K562 (cell line): Measurements from ENCODE around the gene SLC35E1. TPM values are rescaled to one million over a fixed set of nuclear protein-coding genes. Genes with fewer than 3 reads are reported as not detected.
"Not testable (repeated sequence)": the region's sequence is repeated elsewhere in the genome, so short reads cannot be mapped to it uniquely, and the experiment has no call there.

Source experiments
- ATAC-seq: fragments of 200-7000 bp; cut with Tn5 transposase; 3 replicates; pipeline ENCODE4 v1.9.1; 2020; ENCODE audit warnings: moderate library complexity
- BruUV-seq: library from RNA; stranded (reverse); fragments of 400-500 nt; replicated peaks from 2 replicates; lab custom pipeline; 2021; lab: Mats Ljungman, UMichigan
- CTCF ChIA-PET: fragments of 300-600 bp; formaldehyde crosslinking; extraction: SDS; loops from one replicate; lab custom pipeline; 2021; ENCODE audit warnings: low intra/inter-chr PET ratio; lab: Yijun Ruan, JAX
- POLR2A ChIA-PET: fragments of 300-600, 350-650 bp; sonication (Branson Sonifier 250); formaldehyde crosslinking; extraction: SDS; loops from one replicate; lab custom pipeline; 2021; ENCODE audit warnings: antibody characterized with exemption, inconsistent platforms; lab: Yijun Ruan, JAX
- DNase-seq, 4 experiments: peaks; one replicate each; pipeline versions ENCODE4 v3.0.0 to v3.0.0-alpha.2; 2011 to 2018; ENCODE audit warnings: low spot score in 3 of 4, mixed read lengths in 3 of 4; ENCODE audit errors: extremely low read depth in 1 of 4
- FAIRE-seq: peaks from 2 replicates; lab custom pipeline; 2011; peaks lifted over from hg19 to GRCh38; lab: Jason Lieb, UNC
- H2AFZ ChIP-seq: 2 replicates; pipeline ENCODE4 v1.6.0; 2011; ENCODE audit warnings: low read depth, low read length, control low read depth, inconsistent platforms
- H3K27ac ChIP-seq: fragments of 200-600 bp; 3 replicates; pipeline ENCODE4 v1.8.0; 2011; ENCODE audit warnings: low read depth, mild to moderate bottlenecking, control low read depth, inconsistent platforms, low read length, moderate library complexity, mixed read lengths; ENCODE audit errors: extremely low read depth
- H3K27me3 ChIP-seq, 2 experiments: fragments of 300-600 bp in 1 of 2; 2 replicates in 1 of 2; 3 replicates in 1 of 2; pipeline versions ENCODE4 v1.6.0 to v1.8.0; 2011; ENCODE audit warnings: inconsistent platforms in 2 of 2, low read length in 2 of 2, mild to moderate bottlenecking in 1 of 2, mixed read lengths in 1 of 2, moderate library complexity in 1 of 2; ENCODE audit not compliant: control insufficient read depth in 2 of 2, insufficient read depth in 2 of 2
- H3K36me3 ChIP-seq: fragments of 300-600 bp; 3 replicates; pipeline ENCODE4 v1.8.0; 2011; ENCODE audit warnings: mild to moderate bottlenecking, low read length, inconsistent platforms; ENCODE audit not compliant: control insufficient read depth, insufficient read depth
- H3K4me1 ChIP-seq, 2 experiments: fragments of 200-600 bp in 1 of 2; replicated peaks in 1 of 2; 2 replicates in 1 of 2; 3 replicates in 1 of 2; pipeline versions ENCODE4 v1.5.1 to v1.8.0; 2011; ENCODE audit warnings: inconsistent platforms in 2 of 2, low read length in 2 of 2, mild to moderate bottlenecking in 1 of 2, mixed read lengths in 1 of 2, moderate library complexity in 1 of 2; ENCODE audit not compliant: control insufficient read depth in 2 of 2, insufficient read depth in 2 of 2
- H3K4me2 ChIP-seq: 2 replicates; pipeline ENCODE4 v1.6.1; 2011; ENCODE audit warnings: low read length, control low read depth, inconsistent platforms, mixed read lengths; ENCODE audit not compliant: insufficient read depth
- H3K4me3 ChIP-seq: fragments of 200-600 bp; sonication (generic), shearing (Covaris generic); 2 replicates; pipeline ENCODE4 v1.5.1; 2016; ENCODE audit warnings: control low read depth, inconsistent platforms
- H3K79me2 ChIP-seq: fragments of 200-600 bp; 3 replicates; pipeline ENCODE4 v1.8.0; 2011; ENCODE audit warnings: low read length, inconsistent platforms; ENCODE audit not compliant: control insufficient read depth, insufficient read depth
- H3K9ac ChIP-seq, 2 experiments: 2 replicates each; pipeline versions ENCODE4 v1.6.0 to v1.6.1; 2011; ENCODE audit warnings: low read depth in 2 of 2, low read length in 2 of 2, control low read depth in 1 of 2, inconsistent platforms in 1 of 2, mild to moderate bottlenecking in 1 of 2, mixed read lengths in 1 of 2; ENCODE audit not compliant: insufficient read depth in 1 of 2
- H3K9me1 ChIP-seq: one replicate; pipeline ENCODE4 v1.6.0; 2011; ENCODE audit warnings: inconsistent platforms, mild to moderate bottlenecking, low read length, moderate library complexity; ENCODE audit not compliant: control insufficient read depth, insufficient read depth
- H3K9me3 ChIP-seq: replicated peaks from 2 replicates; pipeline ENCODE4 v1.5.1; 2011; ENCODE audit warnings: low read depth, low read length, inconsistent platforms; ENCODE audit not compliant: control insufficient read depth, insufficient read depth
- H4K20me1 ChIP-seq: replicated peaks from 2 replicates; pipeline ENCODE4 v1.6.1; 2011; ENCODE audit warnings: low read length, inconsistent platforms, mixed read lengths; ENCODE audit not compliant: control insufficient read depth, insufficient read depth
- FIP1L1 ChIP-seq: fragments of 200-400 bp; formaldehyde crosslinking; IDR thresholded peaks from 2 replicates; pipeline ENCODE4 v1.6.1; 2018; ENCODE audit warnings: mild to moderate bottlenecking, low read depth, low read length; ENCODE audit not compliant: poor library complexity, severe bottlenecking
- KDM2B ChIP-seq: fragments of 250-450 bp; sonication (Bioruptor Pico); IDR thresholded peaks from 2 replicates; pipeline ENCODE4 v1.8.0; 2021; ENCODE audit warnings: mild to moderate bottlenecking, moderate library complexity
- MAZ ChIP-seq, 2 experiments: fragments of 450-650 bp in 1 of 2; sonication (generic) in 1 of 2; formaldehyde crosslinking; IDR thresholded peaks in 1 of 2; conservative IDR thresholded peaks in 1 of 2; 2 replicates each; pipeline versions ENCODE4 v1.4.0 to v1.5.0; 2020; ENCODE audit warnings: mild to moderate bottlenecking in 1 of 2, missing genetic modification reagents in 1 of 2
- NFE2L1 ChIP-seq: fragments of 450-650 bp; IDR thresholded peaks from 2 replicates; pipeline ENCODE4 v1.6.1; 2016; ENCODE audit warnings: missing genetic modification characterization, low read depth, mild to moderate bottlenecking, missing compliant biosample characterization, moderate library complexity, borderline replicate concordance
- POLR2AphosphoS2 ChIP-seq: IDR thresholded peaks from 2 replicates; pipeline ENCODE4 v1.6.1; 2012; ENCODE audit warnings: low read length, improper control_type of control experiment
- RBM17 ChIP-seq: fragments of 200-400 bp; formaldehyde crosslinking; IDR thresholded peaks from 2 replicates; pipeline ENCODE4 v1.6.1; 2017; ENCODE audit warnings: low read depth, mild to moderate bottlenecking, low read length, borderline replicate concordance
- SMARCB1 ChIP-seq: IDR thresholded peaks from 2 replicates; pipeline ENCODE4 v1.6.1; 2011; ENCODE audit warnings: improper control_type of control experiment, low read depth; ENCODE audit not compliant: insufficient read length
- ZFP30 ChIP-seq: fragments of 250-450 bp; sonication (Bioruptor Pico); IDR thresholded peaks from 2 replicates; pipeline ENCODE4 v1.8.0; 2022; ENCODE audit warnings: moderate library complexity, mild to moderate bottlenecking, inconsistent platforms, borderline replicate concordance
- ZNF121 ChIP-seq: sonication (generic); formaldehyde crosslinking; conservative IDR thresholded peaks from 2 replicates; pipeline ENCODE4 v1.8.0; 2022; ENCODE audit warnings: missing genetic modification reagents
- WGBS: fragments of 100-300 bp; shearing (Covaris generic); methylation state at CpG from one replicate; pipeline ENCODE4 v1.1.6; 2016; ENCODE audit warnings: low coverage, mixed read lengths; ENCODE audit not compliant: insufficient coverage; ENCODE audit errors: missing lambda C conversion rate; 5-methylcytosine and 5-hydroxymethylcytosine counted together
- in situ Hi-C: fragments of 300-500 bp; cut with MboI; formaldehyde crosslinking; loops from 4 replicates; pipeline ENCODE4 v1.15.0; 2018; ENCODE audit warnings: inconsistent platforms, mixed read lengths
- intact Hi-C: fragments of 100-400 bp; cut with micrococcal nuclease; formaldehyde crosslinking; loops from 2 replicates; pipeline ENCODE4 v1.14.2; 2022
- polyA plus RNA-seq, 8 experiments: library from polyadenylated mRNA; depleted of rRNA in 4 of 8; stranded (reverse) in 5 of 8; unstranded in 3 of 8; fragments of >200 nt; fragmentation: Nextera tagmentation in 2 of 8; fragmentation: Illumina TruSeq in 1 of 8; extraction: Ambion mirVana in 2 of 8; extraction: Trizol in 1 of 8; gene quantifications; 2 replicates each; pipeline versions ENCODE4 v1.2.1 to v1.2.3, GENCODE V29; 2011 to 2014; ENCODE audit warnings: inconsistent platforms in 1 of 8, missing spikeins in 1 of 8
- total RNA-seq, 7 experiments: library from RNA; depleted of rRNA in 6 of 7; stranded (reverse); fragments of >200 nt in 6 of 7; fragmentation: Illumina TruSeq in 2 of 7; extraction: Trizol in 2 of 7; gene quantifications; 2 replicates each; pipeline versions ENCODE4 v1.2.1 to v1.2.3, GENCODE V29; 2011 to 2021; ENCODE audit warnings: low replicate concordance in 1 of 7
- TF ChIP-seq, protein P1 (sequence below): sonication (generic); formaldehyde crosslinking; IDR thresholded peaks from 2 replicates; pipeline ENCODE4 v1.8.0; 2022; ENCODE audit warnings: missing genetic modification reagents, mild to moderate bottlenecking, borderline replicate concordance
- TF ChIP-seq, protein P2 (sequence below): IDR thresholded peaks from 2 replicates; pipeline ENCODE4 v1.6.1; 2016; ENCODE audit warnings: missing genetic modification characterization, missing compliant biosample characterization

Gene SLC35E1
- total and polyA plus RNA-seq, 9 of the 15 experiments (the other 6 are each of a cell fraction or from before 2014, with no cell fraction given), result 15.0 to 40.1 (median 25.7) TPM

DNA sequence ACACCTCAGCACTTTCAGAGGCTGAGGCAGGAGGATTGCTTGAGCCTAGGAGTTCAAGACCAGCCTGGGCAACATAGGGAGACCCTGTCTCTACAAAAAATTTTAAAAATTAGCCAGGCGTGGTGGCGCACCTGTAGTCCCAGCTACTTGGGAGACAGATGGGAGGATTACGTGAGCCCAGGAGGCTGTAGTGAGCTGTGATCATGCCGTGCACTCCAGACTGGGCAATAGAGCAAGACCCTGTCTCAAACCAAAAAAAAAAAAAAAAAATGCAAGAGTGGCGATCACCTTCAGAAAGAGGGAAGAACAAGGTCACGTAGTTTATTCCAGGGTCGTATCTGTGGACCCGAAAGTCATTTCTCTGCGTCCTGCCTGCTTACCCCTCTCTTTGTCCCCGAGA is 59.6 kb downstream of the SLC35E1 start:
- FAIRE-seq, ATAC-seq, H3K27me3 ChIP-seq, intact Hi-C loops, CTCF ChIA-PET, POLR2A ChIA-PET, H3K79me2 ChIP-seq, BruUV-seq, H2AFZ ChIP-seq, DNase-seq, H3K4me2 ChIP-seq, H3K27ac ChIP-seq, H3K9me3 ChIP-seq, H3K4me3 ChIP-seq, H3K9me1 ChIP-seq, H3K4me1 ChIP-seq, in situ Hi-C loops, H4K20me1 ChIP-seq, H3K9ac ChIP-seq: not testable (repeated sequence)
- H3K36me3 ChIP-seq, result peaks cover 48% of the 10 kb centered on the region; the same call in 2 of the 3 replicates
- 81% methylated on average over 9 of the region's 10 CpGs for WGBS
- TF ChIP-seq ZNF121, result peak; percentile 63; the same call in 1 of the 2 replicates

DNA sequence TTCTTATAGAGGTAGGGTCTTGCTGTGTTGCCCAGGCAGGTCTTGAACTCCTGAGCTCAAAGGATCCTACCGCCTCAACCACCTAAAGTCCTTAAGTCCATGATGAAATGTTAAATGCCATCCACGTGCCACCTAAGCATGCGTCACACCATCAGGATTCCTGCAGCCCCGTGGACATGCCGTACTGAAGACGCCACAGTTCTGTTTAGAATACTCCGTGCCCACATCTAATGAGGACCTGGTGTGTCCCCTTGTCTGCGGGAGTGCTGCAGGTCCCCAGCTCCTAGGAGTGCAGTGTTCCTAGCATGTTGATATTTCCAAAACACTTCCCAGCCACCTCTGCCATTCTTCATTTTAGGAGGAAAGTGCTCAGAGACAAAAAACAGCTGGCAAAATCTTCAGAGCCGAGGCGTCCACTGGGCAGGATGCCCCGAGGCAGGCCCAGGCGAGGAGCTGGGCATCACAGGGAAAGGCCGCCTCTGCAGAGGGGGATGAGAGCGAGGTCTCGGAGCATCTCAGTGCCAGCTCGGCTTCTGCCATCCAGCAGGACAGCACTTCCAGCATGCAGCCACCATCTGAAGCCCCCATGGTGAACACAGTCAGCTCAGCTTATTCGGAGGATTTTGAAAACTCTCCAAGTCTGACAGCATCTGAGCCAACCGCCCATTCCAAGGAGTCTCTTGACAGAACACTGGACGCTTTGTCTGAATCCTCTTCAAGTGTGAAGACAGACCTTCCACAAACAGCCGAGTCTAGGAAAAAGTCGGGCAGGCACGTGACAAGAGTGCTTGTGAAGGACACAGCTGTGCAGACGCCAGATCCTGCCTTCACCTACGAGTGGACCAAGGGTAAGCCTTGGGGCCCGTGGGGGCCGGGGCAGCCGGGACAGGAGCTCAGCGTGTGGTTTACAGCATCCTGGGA is 62.8 kb downstream of the SLC35E1 start:
- 86% methylated on average over 28 of the region's 28 CpGs for WGBS
- H3K4me2 ChIP-seq, result no peak overlapping the region
- H3K36me3 ChIP-seq, result peaks cover 35% of the 10 kb centered on the region; the same call in 2 of the 3 replicates
- no peak overlapping the region; a peak in 1 of 4 replicates for H3K9ac ChIP-seq
- no peak overlapping the region for H3K27ac ChIP-seq
- ChIA-PET CTCF (no interaction called here), POLR2A (interaction anchor here (0.6 to 1.0 kb wide), 5 partner anchors 13 to 293 kb away, joined by 3 to 4 read pairs (median 3); partner anchors contain the start of genes C19orf44 and CALR3)
- H3K9me1 ChIP-seq, result no peaks in the 10 kb centered on the region
- H4K20me1 ChIP-seq, result no peaks in the 10 kb centered on the region
- no peak for ATAC-seq
- H3K4me3 ChIP-seq, result no peak overlapping the region
- no peaks in the 10 kb centered on the region for H3K9me3 ChIP-seq
- no TSS peak for BruUV-seq
- in situ Hi-C loops, result no loop called here
- H3K27me3 ChIP-seq, result no peaks in the 10 kb centered on the region
- no peak for DNase-seq
- H3K4me1 ChIP-seq, result peaks cover 0 to under 1% of the 10 kb centered on the region in 2 experiments; a peak in 2 of 5 replicates
- H2AFZ ChIP-seq, result no peak overlapping the region
- intact Hi-C loops, result no loop called here
- no peak for FAIRE-seq
- H3K79me2 ChIP-seq, result no peaks in the 10 kb centered on the region
- TF ChIP-seq, protein P1, sequence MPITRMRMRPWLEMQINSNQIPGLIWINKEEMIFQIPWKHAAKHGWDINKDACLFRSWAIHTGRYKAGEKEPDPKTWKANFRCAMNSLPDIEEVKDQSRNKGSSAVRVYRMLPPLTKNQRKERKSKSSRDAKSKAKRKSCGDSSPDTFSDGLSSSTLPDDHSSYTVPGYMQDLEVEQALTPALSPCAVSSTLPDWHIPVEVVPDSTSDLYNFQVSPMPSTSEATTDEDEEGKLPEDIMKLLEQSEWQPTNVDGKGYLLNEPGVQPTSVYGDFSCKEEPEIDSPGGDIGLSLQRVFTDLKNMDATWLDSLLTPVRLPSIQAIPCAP (CRISPR knock-in tag), result no peak
- TF ChIP-seq NFE2L1 (tag) (no peak), ZFP30 (no peak), RBM17 (no peak), KDM2B (no peak), FIP1L1 (no peak), SMARCB1 (no peak), POLR2AphosphoS2 (no peak), MAZ (CRISPR knock-in tag; conservative IDR thresholded peaks at IDR 0.05 in 1 of 2, IDR thresholded peaks at IDR 0.05 in 1 of 2) (no peak)
- TF ChIP-seq, protein P2, sequence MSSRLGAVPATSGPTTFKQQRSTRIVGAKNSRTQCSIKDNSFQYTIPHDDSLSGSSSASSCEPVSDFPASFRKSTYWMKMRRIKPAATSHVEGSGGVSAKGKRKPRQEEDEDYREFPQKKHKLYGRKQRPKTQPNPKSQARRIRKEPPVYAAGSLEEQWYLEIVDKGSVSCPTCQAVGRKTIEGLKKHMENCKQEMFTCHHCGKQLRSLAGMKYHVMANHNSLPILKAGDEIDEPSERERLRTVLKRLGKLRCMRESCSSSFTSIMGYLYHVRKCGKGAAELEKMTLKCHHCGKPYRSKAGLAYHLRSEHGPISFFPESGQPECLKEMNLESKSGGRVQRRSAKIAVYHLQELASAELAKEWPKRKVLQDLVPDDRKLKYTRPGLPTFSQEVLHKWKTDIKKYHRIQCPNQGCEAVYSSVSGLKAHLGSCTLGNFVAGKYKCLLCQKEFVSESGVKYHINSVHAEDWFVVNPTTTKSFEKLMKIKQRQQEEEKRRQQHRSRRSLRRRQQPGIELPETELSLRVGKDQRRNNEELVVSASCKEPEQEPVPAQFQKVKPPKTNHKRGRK (tag), result no peak
